ENCODE measurements around the gene SLC12A6. TPM values are rescaled to one million over a fixed set of nuclear protein-coding genes. Genes with fewer than 3 reads are reported as not detected.

The SLC12A6 gene
- total RNA-seq, 4 donors from 2014 or later: 20.0 to 43.3 (median 33.5) TPM

DNA sequence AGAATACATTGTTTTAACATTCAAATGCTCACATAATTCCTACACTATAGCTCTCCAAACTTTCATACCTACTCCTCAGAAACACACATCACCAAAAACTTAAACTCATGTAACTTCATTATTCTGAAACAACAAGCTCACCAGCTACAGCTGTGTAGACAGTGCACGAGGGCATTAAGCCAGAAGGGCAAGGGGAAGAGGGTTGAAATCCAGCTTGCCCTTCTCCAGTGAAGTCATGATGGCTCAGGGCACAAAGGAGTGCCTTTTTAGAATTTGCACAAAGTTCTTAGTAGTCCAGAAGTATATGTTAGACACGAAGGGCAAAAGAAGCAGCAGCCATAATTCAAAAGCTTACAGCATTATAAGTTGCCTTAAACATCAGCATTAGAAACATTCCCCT is 8.6 kb downstream of the SLC12A6 start:
- no peak for ATAC-seq (ENCODE audit: low FRiP score)
- TF ChIP-seq, protein P1, sequence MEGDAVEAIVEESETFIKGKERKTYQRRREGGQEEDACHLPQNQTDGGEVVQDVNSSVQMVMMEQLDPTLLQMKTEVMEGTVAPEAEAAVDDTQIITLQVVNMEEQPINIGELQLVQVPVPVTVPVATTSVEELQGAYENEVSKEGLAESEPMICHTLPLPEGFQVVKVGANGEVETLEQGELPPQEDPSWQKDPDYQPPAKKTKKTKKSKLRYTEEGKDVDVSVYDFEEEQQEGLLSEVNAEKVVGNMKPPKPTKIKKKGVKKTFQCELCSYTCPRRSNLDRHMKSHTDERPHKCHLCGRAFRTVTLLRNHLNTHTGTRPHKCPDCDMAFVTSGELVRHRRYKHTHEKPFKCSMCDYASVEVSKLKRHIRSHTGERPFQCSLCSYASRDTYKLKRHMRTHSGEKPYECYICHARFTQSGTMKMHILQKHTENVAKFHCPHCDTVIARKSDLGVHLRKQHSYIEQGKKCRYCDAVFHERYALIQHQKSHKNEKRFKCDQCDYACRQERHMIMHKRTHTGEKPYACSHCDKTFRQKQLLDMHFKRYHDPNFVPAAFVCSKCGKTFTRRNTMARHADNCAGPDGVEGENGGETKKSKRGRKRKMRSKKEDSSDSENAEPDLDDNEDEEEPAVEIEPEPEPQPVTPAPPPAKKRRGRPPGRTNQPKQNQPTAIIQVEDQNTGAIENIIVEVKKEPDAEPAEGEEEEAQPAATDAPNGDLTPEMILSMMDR (IDR thresholded peaks at IDR 0.05): no peak
- DNase-seq (ENCODE audit: low spot score): no peak

DNA sequence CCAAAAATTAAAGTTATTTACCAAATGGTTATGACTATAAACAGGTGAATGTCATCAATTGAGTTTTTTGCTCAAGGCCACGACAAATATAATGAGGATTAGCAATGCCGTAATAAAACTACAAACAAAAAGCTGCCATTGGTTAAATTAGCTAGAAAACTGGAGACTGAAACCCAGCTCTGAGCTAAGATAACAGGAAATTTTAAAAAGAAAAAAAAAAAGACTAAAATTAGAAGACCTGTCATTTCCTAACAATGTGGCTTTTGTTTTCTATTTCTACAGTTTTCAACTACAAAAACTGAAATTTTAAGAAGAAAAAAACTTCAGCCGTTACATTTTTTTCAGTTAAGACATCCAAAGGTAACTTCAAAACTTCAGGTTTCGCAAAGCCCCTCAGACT is 9.7 kb downstream of the SLC12A6 start:
- DNase-seq (ENCODE audit: low spot score) (no peak), ATAC-seq (ENCODE audit: low FRiP score) (no peak)
- TF ChIP-seq, protein P1 (IDR thresholded peaks at IDR 0.05): no peak

DNA sequence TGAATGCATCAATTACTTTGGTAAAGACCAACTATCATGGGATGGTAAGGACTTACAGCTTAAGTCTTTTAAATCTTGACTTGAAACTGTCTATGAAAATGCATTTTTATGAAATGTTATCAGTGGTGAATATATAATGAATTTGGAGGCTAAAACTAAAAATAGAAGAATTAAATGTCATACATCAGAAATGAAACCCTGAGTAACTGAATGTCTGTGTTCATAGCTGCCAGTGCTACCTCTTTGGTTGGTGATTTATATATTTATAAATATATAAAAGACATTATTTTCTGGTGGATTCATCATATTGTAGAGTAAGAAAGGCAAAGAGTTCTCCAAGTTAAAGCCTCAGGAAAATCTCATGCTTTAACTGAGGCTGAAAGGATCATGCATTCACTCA is 12.2 kb downstream of the SLC12A6 start:
- no peak for DNase-seq (ENCODE audit: low spot score)
- ATAC-seq (ENCODE audit: low FRiP score): no peak
- TF ChIP-seq, protein P1 (IDR thresholded peaks at IDR 0.05): no peak

DNA sequence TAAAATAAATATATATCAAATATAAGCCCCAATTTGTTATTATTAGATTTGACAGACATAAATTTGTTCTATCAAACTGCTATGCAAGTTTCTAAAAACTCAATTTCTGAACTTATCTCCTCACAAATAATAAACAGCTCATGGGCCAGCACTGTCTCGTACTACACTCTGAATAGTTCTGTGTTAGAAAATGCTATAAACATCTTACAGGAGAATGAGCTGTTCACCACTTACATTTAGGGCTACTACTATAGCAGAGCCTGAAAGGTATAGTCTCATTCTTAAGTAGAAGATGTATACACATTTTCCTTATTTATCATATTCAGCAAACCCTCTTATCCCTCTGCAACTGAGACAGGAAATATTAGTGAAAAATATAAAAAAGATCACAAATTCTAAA is 12.6 kb downstream of the SLC12A6 start:
- TF ChIP-seq, protein P1 (IDR thresholded peaks at IDR 0.05): no peak
- DNase-seq (ENCODE audit: low spot score) (no peak), ATAC-seq (ENCODE audit: low FRiP score) (no peak)

DNA sequence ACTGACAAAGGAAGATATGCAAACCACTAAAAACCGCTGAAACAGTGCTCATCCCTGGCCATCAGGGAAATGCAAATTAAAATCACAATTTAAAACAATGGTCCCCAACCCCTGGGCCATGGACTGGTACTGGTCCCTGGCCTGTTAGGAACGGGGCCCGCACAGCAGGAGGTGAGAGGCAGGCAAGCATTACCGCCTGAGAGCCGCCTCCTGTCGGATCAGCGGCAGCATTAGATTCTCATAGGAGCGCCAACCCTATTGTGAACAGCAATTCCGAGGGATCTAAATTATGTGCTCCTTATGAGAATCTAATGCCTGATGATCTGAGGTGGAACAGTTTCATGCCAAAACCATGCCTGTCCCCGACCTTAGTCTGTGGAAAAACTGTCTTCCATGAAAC is 14.4 kb downstream of the SLC12A6 start:
- no peak for ATAC-seq (ENCODE audit: low FRiP score)
- TF ChIP-seq, protein P1 (IDR thresholded peaks at IDR 0.05): no peak
- no peak for DNase-seq (ENCODE audit: low spot score)

DNA sequence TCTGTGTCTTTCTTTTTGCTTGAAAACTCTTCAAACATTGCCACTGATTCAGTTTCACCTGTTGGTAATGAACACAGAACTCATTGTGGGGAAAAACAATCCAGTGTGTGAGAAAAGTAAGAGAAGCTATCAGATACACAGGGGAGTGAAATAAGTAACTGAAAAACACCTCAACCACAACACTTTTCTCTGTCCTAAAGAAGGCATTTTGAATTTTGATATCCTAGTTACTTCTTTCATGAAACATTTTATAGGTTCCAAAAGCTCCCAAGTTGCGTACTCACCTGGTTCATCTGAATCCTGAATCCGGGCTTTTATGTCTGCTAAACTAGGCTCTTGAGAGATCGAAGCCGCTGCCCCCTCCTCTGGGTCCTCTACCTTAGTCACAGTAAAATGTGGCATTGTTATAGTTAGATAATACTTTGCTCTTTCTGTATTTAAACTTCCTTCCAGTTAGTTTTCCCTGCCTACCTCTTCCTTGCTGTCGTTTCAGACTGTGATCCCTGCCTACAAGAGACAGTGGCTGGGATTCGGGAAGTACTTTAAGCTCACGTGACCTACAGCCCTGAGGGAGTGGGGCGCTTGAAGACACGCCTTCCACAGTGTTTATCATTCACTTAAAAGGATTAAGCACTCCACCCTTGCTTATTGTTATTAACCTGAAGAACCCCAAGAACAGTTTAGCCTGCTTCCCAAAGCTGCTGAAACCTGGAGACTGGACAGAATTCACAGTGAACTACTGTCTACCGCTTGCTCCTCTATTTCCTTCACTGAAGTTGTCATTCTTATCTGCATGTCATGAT is 19.1 kb downstream of the SLC12A6 start:
- peak; percentile 98 for ATAC-seq (ENCODE audit: low FRiP score)
- TF ChIP-seq, protein P1 (IDR thresholded peaks at IDR 0.05): no peak
- no peak for DNase-seq (ENCODE audit: low spot score)

All from omental fat pad (tissue), 4 donors.